Fibroblast of skin of scalp (primary cell): Measurements from ENCODE around the gene BUB1B. TPM values are rescaled to one million over a fixed set of nuclear protein-coding genes. Genes with fewer than 3 reads are reported as not detected.
"Not testable (repeated sequence)": the region's sequence is repeated elsewhere in the genome, so short reads cannot be mapped to it uniquely, and the experiment has no call there.

ENCODE experiments used
- DNase-seq: peaks from one replicate; pipeline ENCODE4 v3.0.0-alpha.2; 2013
- polyA plus RNA-seq, 2 experiments: library from polyadenylated mRNA; unstranded; fragments of 120-200 nt; gene quantifications; one replicate each; pipeline ENCODE4 v1.2.1, GENCODE V29; 2013; ENCODE audit not compliant: insufficient read length in 2 of 2

BUB1B gene
- 17.6 TPM for polyA plus RNA-seq (2013, experiment 1 of 2; ENCODE audit: insufficient read length)
- polyA plus RNA-seq (2013, experiment 2 of 2; ENCODE audit: insufficient read length): 18.8 TPM

GRCh38 chr15:40160689-40161688 lies at the start of gene BUB1B:
TSS of gene BUB1B (plus strand) at chr15:40161069. CDS start at chr15:40161221, 152 bp downstream.
- peak; percentile 91 for DNase-seq

DNA sequence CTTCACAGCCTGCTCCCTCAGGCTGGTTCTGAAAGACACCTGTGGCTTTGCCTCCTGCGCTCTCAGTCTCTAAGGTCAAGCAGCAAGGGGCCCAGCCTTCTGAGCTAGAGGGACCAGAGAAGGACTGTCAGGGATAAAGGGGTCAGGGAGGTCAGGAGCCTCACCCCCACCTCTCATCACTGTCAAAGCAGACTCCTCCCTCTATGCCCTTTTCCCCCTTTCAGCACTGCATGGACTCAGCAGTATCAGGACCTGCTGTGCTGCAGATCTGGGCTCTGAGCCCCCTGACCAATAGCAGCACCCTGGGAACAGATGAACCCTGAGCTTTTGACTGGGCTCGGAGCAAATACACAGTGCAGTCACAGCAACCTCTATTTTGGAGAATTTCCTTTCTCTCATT lies 49.0 kb upstream of the BUB1B start:
- no peak for DNase-seq

DNA sequence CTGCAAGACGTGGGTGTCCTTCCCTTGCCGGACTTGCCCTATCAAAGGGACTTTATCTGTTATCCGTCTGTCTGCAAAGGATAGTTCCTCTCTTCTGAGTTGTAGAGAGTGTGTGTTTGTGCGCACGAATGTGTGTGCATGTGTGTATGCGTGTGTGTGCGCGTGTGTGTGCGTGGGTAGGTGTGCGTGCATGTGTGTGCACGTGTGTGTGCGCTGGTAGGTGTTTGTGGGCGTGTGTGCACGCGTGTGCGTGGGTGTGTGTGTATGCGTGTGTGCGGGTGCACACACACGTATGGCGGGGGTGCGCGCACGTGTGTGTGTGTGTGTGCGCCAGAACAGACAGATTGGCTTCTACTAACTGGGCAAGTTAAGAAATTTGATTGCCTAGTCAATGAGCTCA lies 48.1 kb upstream of the BUB1B start:
- DNase-seq: no peak

DNA sequence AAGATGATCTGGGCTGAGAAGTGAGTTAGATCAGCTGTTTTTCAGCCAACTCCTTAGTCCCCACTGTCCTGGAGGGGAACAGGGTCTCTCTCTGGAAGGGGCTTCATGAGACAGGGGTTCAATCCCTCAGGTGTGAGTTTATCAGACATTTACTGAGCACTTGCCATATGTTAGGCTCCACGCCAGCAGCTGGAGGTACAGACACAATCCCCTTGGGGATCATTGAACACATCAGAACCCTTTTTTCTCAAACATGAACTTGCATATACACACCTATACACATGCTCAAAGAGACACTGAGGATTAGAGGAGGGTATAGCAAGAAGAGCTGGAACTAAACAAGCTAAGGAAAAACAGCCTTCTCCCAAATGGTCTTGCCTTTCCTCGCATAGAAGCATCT lies 46.7 kb upstream of the BUB1B start:
- DNase-seq: no peak

GRCh38 chr15:40115106-40115505 lies 45.8 kb upstream of the BUB1B start:
- not testable (repeated sequence) for DNase-seq

- no peak for DNase-seq
Measured at GRCh38 chr15:40115670-40116093, 45.2 kb upstream of the BUB1B start.

DNA sequence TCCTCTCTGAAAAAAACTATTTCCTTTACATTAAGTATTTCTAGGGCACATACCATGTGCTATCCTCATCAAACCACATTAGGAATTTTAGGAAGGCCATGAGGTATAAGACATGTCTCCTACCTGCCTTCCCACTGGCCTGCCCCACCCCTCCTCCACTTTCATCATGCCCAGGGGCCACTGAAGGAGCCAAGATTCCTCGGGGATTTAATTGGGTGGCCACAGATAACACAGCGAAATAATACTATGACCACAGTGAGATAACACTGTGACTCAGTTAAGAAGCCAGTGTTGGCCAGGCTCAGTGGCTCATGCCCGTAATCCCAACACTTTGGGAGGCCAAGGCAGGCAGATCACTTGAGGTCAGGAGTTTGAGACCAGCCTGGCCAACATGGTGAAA lies 42.4 kb upstream of the BUB1B start:
- no peak for DNase-seq

- DNase-seq: no peak
Measured at GRCh38 chr15:40121911-40122638, 38.8 kb upstream of the BUB1B start.

DNA sequence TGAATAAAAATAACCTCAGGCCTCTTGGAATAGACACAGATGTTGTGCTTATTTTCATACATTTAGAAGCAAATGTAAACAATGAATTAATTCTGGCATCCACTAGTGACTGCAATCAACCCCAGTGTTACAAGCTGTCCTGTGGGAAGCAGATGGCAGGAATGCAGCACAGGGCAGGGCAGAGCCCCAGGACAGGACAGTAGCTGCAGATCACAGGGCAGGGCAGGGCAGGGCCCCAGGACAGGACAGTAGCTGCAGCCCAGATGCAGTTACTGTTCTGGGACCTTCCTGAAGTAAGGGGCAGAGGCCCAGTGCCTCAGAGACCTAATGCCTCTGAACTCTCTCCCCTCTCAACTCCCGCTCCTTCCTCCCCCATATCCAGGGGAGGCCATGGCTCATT lies 37.9 kb upstream of the BUB1B start:
- DNase-seq: not testable (repeated sequence)

- DNase-seq: not testable (repeated sequence)
Measured at GRCh38 chr15:40123863-40124262, 37.0 kb upstream of the BUB1B start.

DNA sequence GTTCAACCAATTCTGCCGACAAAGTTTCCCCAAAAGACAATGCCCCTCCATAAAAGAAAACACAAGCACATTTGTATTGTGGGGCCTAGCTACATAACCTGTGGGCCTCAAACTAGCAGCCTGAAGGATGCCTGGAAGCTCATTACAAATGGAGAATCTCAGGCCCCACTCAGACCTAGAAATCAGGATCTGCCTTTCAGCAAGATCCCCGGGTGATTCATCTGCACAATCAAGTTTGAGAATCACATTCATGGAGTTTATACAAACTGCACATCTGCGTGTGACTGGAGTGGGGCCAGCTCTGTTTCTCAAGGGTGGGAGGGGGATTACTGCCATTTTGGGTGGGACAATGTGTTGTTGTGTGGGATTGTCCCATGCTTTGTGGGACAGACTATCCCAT lies 36.5 kb upstream of the BUB1B start:
- DNase-seq: not testable (repeated sequence)

GRCh38 chr15:40124807-40125285 lies 36.0 kb upstream of the BUB1B start:
- not testable (repeated sequence) for DNase-seq

GRCh38 chr15:40125950-40126349 lies 34.9 kb upstream of the BUB1B start:
- no peak for DNase-seq

GRCh38 chr15:40128766-40129660 lies 31.9 kb upstream of the BUB1B start:
- DNase-seq: no peak

GRCh38 chr15:40130118-40130517 lies 30.8 kb upstream of the BUB1B start:
- DNase-seq: no peak

GRCh38 chr15:40130799-40131502 lies 29.9 kb upstream of the BUB1B start:
- DNase-seq: no peak

GRCh38 chr15:40133544-40133943 lies 27.3 kb upstream of the BUB1B start:
- DNase-seq: no peak

GRCh38 chr15:40134885-40135284 lies 26.0 kb upstream of the BUB1B start:
- DNase-seq: no peak

DNA sequence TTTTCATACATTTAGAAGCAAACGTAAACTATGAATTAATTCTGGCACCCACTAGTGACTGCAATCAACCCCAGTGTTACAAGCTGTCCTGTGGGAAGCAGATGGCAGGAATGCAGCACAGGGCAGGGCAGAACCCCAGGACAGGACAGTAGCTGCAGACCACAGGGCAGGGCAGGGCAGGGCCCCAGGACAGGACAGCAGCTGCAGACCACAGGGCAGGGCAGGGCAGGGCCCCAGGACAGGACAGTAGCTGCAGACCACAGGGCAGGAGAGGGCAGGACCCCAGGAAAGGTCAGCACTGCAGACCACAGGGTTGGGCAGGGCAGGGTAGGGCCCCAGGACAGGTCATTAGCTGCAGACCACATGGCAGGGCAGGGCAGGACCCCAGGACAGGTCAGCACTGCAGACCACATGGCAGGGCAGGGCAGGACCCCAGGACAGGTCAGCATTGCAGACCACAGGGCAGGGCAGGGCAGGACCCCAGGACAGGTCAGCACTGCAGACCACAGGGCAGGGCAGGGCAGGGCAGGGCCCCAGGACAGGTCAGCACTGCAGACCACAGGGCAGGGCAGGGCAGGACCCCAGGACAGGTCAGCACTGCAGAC lies 24.9 kb upstream of the BUB1B start:
- DNase-seq: not testable (repeated sequence)

DNA sequence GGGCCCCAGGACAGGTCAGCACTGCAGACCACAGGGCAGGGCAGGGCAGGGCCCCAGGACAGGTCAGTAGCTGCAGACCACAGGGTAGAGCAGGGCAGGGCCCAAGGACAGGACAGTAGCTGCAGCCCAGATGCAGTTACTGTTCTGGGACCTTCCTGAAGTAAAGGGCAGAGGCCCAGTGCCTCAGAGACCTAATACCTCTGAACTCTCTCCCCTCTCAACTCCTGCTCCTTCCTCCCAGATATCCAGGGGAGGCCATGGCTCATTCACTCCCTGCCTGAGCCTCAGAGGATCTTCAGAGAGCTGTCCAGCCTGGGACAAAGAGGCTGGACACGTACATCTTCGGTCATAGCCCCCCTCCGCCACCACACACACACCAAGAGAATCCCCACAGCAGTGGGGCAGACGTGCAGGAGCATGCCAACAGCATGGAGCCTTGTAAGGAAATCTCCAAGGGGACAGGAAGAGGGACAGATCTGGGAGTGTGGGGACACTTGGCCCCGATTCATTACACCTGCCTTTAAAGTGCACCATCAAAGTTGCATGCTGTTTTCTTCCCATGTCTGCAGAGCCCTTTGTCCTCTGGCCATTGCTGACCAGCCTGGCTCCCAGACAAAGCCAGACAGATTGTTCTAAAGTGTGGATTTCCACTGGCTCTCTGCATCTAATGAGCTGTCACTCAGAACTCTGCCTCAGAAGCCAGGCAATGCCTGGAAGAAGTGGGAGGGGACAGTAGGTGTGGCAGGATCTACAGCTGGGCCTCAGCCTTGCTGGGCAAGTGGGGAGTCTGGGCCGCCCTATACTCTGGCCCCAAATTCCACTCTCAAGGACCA lies 24.2 kb upstream of the BUB1B start:
- DNase-seq: no peak
